Nucleus accumbens (tissue), 56 donors: Measurements from ENCODE around the gene NEK11.
"Not testable (repeated sequence)": the region's sequence is repeated elsewhere in the genome, so short reads cannot be mapped to it uniquely, and the experiment has no call there.

Experiments used
- DNase-seq, 56 donors: peaks; one replicate each; lab custom pipeline; 2025; lab: John Stamatoyannopoulos, UW

Gene NEK11

GRCh38 chr3:131038326-131038725 lies 11.6 kb downstream of the NEK11 start:
- no peak for DNase-seq

DNA sequence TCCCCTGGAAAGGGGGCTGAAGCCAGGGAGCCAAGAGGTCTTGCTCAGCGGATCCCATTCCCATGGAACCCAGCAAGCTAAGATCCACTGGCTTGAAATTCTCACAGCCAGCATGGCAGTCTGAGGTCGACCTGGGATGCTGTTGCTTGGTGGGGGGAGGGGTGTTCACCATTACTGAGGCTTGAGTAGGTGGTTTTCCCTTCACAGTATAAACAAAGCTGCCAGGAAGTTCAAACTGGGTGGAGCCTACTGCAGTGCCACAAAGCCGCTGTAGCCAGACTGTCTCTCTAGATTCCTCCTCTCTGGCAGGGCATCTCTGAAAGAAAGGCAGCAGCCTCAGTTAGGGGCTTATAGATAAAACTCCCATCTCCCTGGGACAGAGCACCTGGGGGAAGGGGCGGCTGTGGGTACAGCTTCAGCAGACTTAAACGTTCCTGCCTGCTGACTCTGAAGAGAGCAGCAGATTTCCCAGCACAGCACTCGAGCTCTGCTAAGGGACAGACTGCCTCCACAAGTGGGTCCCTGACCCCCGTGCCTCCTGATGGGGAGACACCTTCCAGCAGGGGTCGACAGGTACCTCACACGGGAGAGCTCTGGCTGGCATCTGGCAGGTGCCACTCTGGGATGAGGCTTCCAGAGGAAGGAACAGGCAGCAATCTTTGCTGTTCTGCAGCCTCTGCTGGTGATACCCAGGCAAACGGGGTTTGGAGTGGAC lies 15.8 kb downstream of the NEK11 start:
- not testable (repeated sequence) for DNase-seq

GRCh38 chr3:131047582-131047981 lies 20.9 kb downstream of the NEK11 start:
- DNase-seq, result no peak

DNA sequence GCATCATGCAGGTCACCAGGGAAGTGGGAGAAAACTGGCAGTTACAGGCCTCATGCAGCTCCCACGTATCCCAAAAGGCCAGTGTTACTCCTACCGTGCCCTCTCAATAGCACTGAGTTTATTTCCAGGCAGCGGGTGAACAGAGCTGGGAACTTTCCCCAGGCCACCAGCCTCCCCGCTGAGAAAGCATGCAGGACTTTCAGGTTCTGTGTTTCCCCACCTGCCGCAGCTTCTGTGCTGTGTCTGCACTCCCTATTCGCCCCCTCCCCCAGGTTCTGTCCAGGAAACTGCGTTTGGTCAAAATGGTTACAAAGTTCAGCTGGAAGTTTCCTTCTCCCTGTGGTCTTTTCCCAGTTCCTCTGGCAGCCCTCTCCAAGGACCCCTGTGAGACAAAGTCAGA lies 21.4 kb downstream of the NEK11 start:
- DNase-seq, result no peak

- DNase-seq, result no peak
Measured at GRCh38 chr3:131050001-131050400, 23.3 kb downstream of the NEK11 start.

- no peak for DNase-seq
Measured at GRCh38 chr3:131053043-131053859, 26.6 kb downstream of the NEK11 start.

GRCh38 chr3:131067983-131068382 lies 41.3 kb downstream of the NEK11 start:
- no peak for DNase-seq

DNA sequence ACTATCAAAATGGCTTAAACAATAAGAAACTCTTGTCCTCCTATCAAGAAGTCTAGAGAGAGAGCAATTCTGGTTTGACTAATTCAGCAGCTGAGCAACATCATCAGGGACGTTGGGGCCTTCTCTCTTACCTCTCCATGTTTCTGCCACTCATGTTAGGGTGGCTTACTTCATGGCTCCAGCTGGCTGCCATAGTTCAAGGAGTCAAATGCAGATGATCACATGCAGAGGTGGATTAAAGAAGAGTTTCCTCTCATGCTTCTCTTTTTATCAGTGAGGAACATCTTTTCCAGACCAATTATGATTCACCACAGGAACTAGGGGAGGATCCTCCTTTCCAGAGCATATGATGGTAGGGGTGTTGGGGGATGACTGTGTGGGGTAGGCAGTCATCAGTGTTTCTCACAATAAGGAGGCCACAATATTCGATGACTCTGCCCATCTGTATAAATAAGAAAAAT lies 45.5 kb downstream of the NEK11 start:
- no peak for DNase-seq

GRCh38 chr3:131072845-131073244 lies 46.2 kb downstream of the NEK11 start:
- DNase-seq, result no peak

GRCh38 chr3:131075632-131076328 lies 49.1 kb downstream of the NEK11 start:
- DNase-seq, result no peak

GRCh38 chr3:131077904-131078303 lies 51.2 kb downstream of the NEK11 start:
- no peak for DNase-seq

- no peak for DNase-seq
Measured at GRCh38 chr3:131079086-131079485, 52.4 kb downstream of the NEK11 start.

DNA sequence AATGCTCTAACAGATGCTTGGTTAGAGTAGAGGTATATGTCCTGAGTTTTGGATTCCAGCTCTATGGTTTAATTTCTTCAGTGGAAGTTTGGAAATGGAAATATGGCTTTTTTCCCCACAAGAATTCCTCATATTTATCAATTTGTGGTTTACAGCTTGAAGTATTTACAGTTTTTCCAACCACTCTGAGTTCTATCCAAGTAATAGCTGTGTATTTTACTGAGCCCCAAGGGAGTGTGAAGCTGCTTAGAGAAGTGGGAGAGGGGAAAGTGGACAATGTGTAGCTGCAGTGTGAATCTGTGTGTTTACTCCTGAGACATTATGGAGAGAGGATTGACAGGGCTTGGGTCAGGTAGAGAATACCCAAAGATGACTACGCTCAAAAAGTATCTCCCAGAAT lies 54.5 kb downstream of the NEK11 start:
- DNase-seq, result no peak

- DNase-seq, result no peak
Measured at GRCh38 chr3:131082246-131082645, 55.6 kb downstream of the NEK11 start.

DNA sequence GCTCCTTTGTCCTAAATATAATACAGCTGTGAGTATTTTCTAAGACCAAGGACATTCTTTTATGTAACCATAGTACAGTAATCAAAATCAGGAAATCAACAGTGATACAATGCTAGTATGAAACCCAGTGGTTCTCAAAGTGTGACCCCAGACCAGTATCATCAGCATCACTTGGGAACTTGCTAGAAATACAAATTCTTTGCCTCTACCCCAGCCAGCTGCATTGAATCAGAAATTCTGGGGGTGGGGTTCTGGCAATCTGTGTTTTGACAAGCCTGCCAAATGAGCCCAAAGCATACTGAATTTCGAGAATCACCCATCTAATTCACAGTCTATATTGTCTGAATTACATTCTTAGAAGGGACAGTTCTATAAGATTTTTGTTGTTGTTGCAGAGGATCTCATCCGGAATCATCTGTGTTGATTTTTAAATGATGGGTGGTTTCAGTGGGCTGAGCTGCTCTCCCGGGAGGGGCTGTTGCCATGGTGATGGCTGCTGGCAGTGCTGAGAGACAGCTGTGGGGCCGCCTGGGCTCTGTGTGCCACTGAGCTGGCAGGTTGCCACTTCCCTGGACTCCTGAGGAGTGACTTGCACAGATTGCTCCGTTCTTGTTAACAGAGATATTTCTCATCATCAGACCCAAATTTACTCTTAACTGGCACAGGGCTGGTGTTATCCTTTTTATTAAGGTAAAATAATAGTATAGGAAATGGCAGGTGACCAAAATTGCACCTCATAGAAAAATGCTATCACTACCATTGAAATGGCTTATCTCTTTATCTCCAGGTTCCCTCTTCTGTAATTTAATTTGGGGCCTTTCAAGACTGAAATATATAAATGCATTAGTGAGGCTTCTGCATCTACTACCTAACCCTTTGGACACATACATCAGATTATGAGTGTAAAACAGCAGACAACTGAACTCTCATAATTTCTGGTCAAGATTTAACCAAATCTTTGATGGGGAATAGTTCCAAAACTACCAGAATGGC lies 56.5 kb downstream of the NEK11 start:
- DNase-seq, result peak; percentile 17 to 98 (median 88)

DNA sequence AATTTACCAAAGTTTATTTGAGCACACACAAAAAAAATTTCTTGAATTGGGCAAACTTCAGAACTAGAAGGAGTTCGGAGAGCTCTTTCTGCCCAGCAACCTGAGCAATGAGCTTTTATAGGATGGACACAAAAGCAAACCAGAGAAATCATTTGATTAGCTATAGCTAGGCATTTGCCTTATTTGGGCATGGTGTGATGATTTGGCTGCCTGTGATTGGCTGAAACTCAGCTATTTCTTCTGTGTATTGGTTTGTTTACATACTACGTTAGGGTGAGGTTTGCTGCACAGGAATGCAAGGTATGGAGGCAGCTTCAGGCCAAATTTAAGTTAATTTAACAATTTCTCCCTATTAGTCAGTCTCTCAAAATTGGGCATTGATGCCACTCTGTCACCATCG lies 65.1 kb downstream of the NEK11 start:
- DNase-seq, result no peak

- DNase-seq, result no peak
Measured at GRCh38 chr3:131107637-131108433, 81.2 kb downstream of the NEK11 start.

DNA sequence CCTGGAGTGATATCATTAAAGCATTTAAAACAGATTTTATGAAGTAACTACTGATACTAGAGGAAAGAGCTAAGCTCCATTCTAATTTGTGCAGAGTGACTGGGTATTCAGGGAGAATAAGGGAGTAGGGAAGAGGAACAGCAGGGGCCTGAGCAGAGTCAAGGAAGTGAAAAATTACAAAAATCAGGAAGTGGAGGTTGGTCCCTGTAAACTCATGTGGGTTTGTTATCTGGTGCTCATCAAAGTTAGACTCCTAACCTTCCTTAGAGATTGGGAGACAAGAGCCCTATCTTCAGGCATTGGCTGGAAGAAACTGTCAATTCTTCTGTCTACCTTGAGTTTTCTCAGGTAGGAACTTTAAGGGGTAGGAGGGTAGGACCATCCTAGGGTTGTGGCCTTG lies 82.5 kb downstream of the NEK11 start:
- no peak for DNase-seq

- no peak for DNase-seq
Measured at GRCh38 chr3:131110087-131110486, 83.4 kb downstream of the NEK11 start.
